HG03135 (cell line): ENCODE measurements around the gene AAK1.
A peak's percentile ranks its signal among the peaks of the same experiment; 100 is the strongest.

Experiments
- ATAC-seq: cut with Tn5 transposase; IDR thresholded peaks from one replicate; pipeline ENCODE4 v1.9.1; 2021; ENCODE audit warnings: mild to moderate bottlenecking, moderate library complexity; ENCODE audit not compliant: unreplicated experiment

The AAK1 gene

GRCh38 chr2:69546646-69547045 lies 96.9 kb downstream of the AAK1 start:
- ATAC-seq, result no peak

GRCh38 chr2:69545477-69545932 lies 98.0 kb downstream of the AAK1 start:
- ATAC-seq, result no peak

DNA sequence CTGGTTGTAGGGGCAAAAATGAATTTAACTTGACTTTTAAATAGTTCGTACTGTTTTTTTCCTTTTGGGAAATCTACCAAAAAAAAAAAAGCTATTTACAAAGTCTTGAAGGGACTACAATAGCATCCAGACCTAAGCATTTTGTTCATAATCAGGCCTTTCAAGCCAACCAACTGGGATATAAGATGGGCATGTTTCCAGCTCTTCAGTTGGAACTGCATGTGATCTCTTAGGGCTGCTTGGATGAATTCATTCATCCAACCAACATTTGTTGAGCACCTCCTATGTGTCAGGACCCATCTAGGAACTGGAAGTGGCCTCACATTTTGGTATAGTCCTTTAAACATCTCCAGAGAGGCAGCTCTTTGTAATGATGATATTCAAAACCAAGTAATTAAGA lies 98.6 kb downstream of the AAK1 start:
- ATAC-seq, result no peak

- no peak for ATAC-seq
These were observed 104.0 kb downstream of the AAK1 start for GRCh38 chr2:69539549-69539908.

DNA sequence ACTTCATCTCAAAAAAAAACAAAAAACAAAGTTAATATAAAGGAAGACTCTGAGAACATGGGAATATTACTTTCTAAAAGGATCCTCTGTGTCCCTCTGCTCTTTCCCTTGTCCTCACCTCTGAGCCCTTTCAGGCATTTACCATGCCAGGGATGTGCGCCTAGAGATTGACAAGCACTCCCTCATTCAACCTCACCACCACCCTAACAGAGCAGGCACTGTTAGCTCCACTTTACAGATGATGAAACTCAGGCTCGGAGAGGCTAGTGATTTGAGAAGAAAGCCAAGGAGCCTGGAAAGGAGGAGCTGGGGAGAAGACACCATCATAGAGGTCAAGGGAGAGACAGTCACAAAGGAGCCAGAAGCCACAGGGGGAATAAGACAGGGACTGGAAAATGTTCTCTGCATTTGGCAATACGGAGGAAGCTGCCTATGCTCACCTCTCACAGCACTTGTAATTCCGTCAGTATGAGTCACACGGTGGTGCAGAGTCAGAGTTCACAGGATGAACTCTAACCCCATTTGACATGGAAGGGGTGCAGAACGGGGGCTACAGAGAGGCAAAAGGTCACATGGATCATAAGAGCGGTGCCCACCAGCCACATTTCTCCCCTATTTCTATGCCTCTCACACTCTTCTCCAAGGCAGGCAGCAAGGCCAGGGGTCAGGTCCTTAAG lies 104.5 kb downstream of the AAK1 start:
- ATAC-seq, result no peak

DNA sequence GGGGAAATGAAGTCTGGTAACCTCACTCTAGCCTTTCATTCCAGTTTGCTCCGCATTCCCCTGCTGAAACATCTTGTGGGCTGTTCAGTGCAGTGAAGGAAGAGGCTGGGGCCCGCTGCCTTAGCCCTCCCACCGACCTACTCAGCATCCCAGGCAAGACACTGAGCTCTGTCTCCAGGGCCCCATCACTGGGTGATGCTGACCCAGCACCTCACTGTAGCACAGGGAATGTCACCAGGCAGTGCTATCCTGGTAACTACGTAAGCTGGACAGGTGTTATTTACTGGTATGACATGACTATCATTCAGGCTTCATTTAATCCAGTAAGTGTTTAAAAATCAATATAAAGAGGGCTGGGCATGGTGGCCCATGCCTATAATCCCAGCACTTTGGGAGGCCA lies 105.3 kb downstream of the AAK1 start:
- ATAC-seq, result no peak

DNA sequence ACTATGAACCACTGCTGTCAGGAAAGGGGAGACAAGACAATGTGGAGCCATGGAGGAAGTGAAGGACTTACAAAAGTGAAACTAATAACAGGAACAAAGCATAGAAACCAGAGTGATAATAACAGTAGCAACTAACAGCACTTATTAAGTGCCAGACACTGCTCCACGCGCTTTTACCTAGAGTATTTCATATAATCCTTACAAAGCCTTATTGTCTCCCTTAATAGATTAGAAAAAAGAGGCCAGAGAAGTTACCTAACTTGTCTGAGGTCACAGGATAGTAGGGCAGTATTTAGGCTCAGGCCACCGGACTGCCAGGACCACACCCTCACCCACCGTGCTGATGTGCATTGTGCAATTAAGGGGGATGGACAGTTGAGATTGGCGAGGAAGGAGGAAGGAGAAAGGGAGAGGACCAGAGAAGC lies 107.7 kb downstream of the AAK1 start:
- ATAC-seq, result peak; percentile 71

DNA sequence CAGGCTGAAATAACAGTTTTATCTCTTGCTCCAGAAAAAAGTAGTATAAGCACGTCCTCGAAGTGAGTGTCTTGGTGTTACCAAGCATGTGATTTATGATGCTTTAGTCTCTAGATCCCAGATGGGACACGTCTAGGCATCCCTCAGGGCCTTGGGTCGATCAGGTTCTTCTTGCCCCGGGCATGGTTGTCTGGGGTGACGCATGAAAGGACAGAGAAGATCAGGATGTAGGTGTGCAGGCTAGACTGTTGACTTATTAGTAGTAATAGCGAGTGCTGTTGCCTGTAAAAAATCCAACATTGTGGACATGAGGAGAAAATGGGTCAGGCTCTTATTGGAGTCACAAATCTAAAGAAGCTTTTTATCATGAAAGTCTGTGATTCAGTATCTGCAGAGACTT lies 112.4 kb downstream of the AAK1 start:
- ATAC-seq, result no peak

DNA sequence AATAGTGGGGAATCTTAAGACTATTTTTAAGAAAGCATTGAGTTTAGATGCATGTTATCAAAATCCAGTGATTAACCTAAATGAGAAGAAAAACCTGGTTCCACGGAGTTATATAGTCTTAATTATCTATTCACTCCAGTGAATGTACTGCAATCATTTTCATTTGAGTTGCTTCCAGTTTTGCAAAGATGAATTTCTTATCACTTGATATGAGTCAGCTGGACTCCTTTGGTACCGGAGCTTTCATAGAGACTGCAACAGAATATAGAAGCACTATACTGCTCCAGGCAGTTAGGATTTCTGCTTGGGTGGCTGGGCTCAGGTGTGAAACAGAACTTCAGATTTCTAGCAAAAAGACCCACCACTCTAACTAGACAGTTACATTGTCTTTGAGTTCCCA lies 114.1 kb downstream of the AAK1 start:
- no peak for ATAC-seq

- ATAC-seq, result no peak
These were observed 118.3 kb downstream of the AAK1 start for GRCh38 chr2:69525261-69525660.

GRCh38 chr2:69524799-69525198 lies 118.7 kb downstream of the AAK1 start:
- ATAC-seq, result no peak

DNA sequence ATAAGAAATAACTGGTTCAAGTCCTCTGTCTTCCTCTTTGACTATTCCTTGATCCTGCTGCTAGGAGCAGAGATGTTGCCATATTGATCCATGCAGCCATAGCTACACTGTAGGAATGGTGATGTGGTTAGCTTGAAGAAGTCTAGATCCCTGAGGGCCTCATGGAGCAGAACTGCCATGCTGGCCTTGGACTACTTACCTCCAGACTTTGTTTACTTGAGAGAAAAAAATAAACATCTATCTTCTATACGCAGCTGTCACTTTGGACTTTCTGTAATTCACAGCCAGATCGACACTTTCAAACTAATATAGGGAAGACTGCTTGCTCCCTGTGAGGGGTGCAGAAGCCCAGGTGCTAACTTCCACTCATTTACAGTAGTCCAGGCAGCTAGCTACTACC lies 121.8 kb downstream of the AAK1 start:
- ATAC-seq, result no peak

DNA sequence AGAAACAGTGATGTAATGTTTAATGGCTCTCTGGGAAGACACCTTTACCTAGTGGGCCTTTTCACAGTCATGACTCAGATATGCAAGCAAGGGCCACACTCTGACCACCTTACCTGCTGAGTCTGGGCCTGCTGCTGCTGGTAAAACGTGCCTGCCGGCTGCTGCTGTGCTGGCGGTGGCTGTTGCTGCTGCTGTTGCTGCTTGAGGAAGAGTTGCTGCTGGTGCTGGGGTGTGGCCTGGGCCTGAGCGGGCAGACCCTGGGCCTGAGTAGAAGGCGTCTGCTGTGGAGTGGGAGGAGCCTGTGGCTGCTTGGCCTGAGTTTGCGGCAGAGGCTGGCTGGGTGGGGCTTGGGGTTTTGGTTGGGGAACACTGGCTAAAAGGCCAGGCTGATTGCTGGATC lies 124.7 kb downstream of the AAK1 start:
- no peak for ATAC-seq

GRCh38 chr2:69517410-69517809 lies 126.1 kb downstream of the AAK1 start:
- no peak for ATAC-seq

DNA sequence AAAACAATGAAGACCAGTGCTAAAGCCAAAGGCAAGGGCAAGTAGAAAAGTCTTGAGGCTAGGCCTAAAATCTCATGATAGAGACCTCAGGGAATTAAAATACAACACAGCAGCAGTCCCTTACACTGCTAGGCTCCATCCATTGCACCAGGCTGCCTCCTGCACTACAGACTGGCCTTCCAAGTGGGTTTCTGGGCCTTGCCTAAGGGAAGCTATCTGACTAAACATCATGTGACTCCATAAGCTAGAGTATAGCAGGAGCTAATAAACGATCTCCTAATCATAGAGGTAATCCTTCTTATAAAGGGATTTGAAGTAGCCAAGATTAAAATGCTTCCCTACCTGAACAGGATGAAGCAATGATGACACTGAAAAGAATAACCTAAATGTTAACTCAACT lies 128.7 kb downstream of the AAK1 start:
- ATAC-seq, result no peak

- ATAC-seq, result no peak
These were observed 129.1 kb downstream of the AAK1 start for GRCh38 chr2:69514406-69514805.

DNA sequence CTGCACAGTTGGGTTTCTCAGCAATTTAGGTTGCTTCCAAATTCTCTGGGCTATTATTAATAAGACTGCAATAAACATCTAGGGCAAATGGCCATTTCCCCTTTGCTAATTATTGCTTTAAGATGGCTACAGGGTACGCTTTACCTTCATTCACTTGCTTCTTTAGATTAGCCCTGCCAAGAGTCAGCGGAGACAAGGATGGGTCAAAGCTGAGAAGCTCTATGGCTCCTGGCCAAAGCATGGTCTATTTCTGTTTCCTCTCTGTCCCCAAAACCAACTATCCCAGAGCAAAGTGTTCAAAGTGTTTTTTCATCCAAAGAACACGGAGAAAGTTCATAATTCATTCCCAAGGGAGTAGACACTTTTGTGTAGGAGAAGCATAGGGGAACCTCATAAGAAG lies 131.1 kb downstream of the AAK1 start:
- no peak for ATAC-seq

GRCh38 chr2:69510204-69510603 lies 133.3 kb downstream of the AAK1 start:
- no peak for ATAC-seq

- no peak for ATAC-seq
These were observed 133.8 kb downstream of the AAK1 start for GRCh38 chr2:69509750-69510140.

DNA sequence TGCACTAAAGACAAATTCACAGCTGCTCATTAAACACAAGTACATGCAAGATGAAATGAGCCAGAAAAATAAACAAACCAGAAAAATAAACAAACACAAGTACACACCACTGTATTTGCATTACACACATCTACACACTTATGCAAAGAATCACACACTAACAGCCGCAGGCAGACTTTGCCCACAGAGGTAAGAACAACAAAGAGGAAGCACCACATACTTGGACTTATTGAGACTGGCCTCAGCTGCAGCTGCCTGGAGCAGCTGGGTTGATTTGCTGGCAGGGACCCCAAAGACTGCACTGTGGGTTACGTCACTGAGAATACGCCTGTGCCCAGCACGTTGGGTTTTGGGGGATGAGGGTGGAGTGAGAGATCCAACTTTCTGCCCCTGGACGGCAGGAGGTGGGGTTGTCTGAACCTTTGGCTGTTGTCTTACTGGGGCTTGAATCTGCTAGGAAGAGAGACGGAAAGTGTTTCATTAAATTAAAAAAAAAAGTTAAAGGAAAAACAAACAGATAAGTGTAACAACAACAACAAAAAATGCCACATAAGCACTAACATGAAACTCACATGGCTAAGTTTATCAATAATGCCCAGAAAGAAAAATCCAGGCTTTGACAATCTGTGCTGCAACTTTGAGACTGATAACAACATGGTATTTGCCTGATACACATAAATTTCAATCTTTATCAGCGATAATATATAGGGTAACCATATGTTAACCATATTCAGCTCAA lies 134.4 kb downstream of the AAK1 start:
- ATAC-seq, result no peak

- no peak for ATAC-seq
These were observed 137.8 kb downstream of the AAK1 start for GRCh38 chr2:69505710-69506109.

DNA sequence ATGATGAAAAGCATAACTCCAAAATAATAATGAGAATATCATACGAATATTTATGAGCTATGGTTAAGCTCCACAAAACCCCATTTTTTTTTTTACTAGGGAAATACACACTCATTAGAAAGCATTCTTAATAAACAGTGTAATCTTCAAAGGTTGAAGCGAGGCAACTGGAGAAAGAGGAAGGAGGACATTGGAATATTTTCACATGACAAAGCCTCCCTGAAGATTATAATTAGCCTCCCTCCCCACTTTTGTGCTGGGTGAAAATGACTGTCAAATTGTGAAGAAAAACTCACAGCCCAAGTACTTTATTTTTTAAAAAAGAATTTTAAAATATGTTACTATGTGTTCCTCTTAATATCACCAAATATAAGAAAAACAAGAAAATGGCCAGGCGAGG lies 142.2 kb downstream of the AAK1 start:
- no peak for ATAC-seq

GRCh38 chr2:69499966-69500365 lies 143.6 kb downstream of the AAK1 start:
- ATAC-seq, result no peak
